Neutrophil (primary cell): ENCODE measurements around the gene MYLK4.

Experiments
- H3K27ac ChIP-seq: fragments of 200-600 bp; sonication (generic); 2 replicates; pipeline ENCODE4 v1.5.1; 2016; ENCODE audit warnings: mild to moderate bottlenecking, moderate library complexity
- H3K27me3 ChIP-seq: fragments of 200-600 bp; sonication (generic); 2 replicates; pipeline ENCODE4 v1.6.0; 2016; ENCODE audit warnings: mild to moderate bottlenecking
- H3K36me3 ChIP-seq: fragments of 200-600 bp; sonication (generic); 2 replicates; pipeline ENCODE4 v1.5.1; 2017
- H3K4me1 ChIP-seq, 2 experiments: fragments of 200-600 bp in 1 of 2; sonication (generic) in 1 of 2; 1 replicate in 1 of 2; 2 replicates in 1 of 2; pipeline versions ENCODE4 v1.5.1 to v1.6.1; 2013 to 2016; ENCODE audit warnings: low read depth in 1 of 2, low read length in 1 of 2, mild to moderate bottlenecking in 1 of 2, moderate library complexity in 1 of 2; ENCODE audit not compliant: control insufficient read depth in 1 of 2, insufficient read depth in 1 of 2
- H3K4me3 ChIP-seq, 2 experiments: fragments of 200-600 bp in 1 of 2; sonication (generic) in 1 of 2; 1 replicate in 1 of 2; 2 replicates in 1 of 2; pipeline ENCODE4 v1.5.1; 2013 to 2016; ENCODE audit warnings: low read depth in 1 of 2, low read length in 1 of 2, mild to moderate bottlenecking in 1 of 2, moderate library complexity in 1 of 2
- H3K9me3 ChIP-seq: fragments of 200-600 bp; sonication (generic); 2 replicates; pipeline ENCODE4 v1.5.1; 2016
- CTCF ChIP-seq: fragments of 200-600 bp; sonication (generic); IDR thresholded peaks from 2 replicates; pipeline ENCODE4 v1.5.1; 2016; ENCODE audit warnings: antibody characterized with exemption

The MYLK4 gene

GRCh38 chr6:2646346-2646745, 104.4 kb downstream of the MYLK4 start:
- no peak overlapping the region for H3K27ac ChIP-seq
- peaks cover 3% of the 10 kb centered on the region in 2 experiments for H3K4me1 ChIP-seq
- H3K9me3 ChIP-seq, result no peaks in the 10 kb centered on the region
- H3K36me3 ChIP-seq, result no peaks in the 10 kb centered on the region
- H3K4me3 ChIP-seq, result no peak overlapping the region
- no peak for TF ChIP-seq CTCF
- H3K27me3 ChIP-seq, result no peaks in the 10 kb centered on the region

- no peak for TF ChIP-seq CTCF
- no peaks in the 10 kb centered on the region for H3K4me1 ChIP-seq
- H3K36me3 ChIP-seq, result no peaks in the 10 kb centered on the region
- H3K4me3 ChIP-seq, result no peak overlapping the region
- no peak overlapping the region for H3K27ac ChIP-seq
- H3K27me3 ChIP-seq, result no peaks in the 10 kb centered on the region
- H3K9me3 ChIP-seq, result no peaks in the 10 kb centered on the region
These were observed 106.7 kb downstream of the MYLK4 start for GRCh38 chr6:2643935-2644539.

GRCh38 chr6:2643130-2643529, 107.6 kb downstream of the MYLK4 start:
- no peak for TF ChIP-seq CTCF
- H3K4me1 ChIP-seq, result no peaks in the 10 kb centered on the region
- H3K27ac ChIP-seq, result no peak overlapping the region
- H3K4me3 ChIP-seq, result no peak overlapping the region
- no peaks in the 10 kb centered on the region for H3K27me3 ChIP-seq
- no peaks in the 10 kb centered on the region for H3K9me3 ChIP-seq
- H3K36me3 ChIP-seq, result no peaks in the 10 kb centered on the region

GRCh38 chr6:2641044-2641725, 109.5 kb downstream of the MYLK4 start:
- Histone ChIP-seq H3K4me3 (no peak overlapping the region), H3K4me1 (no peaks in the 10 kb centered on the region), H3K27me3 (no peaks in the 10 kb centered on the region), H3K36me3 (no peaks in the 10 kb centered on the region), H3K27ac (no peak overlapping the region), H3K9me3 (no peaks in the 10 kb centered on the region)
- TF ChIP-seq CTCF, result no peak

- no peak for TF ChIP-seq CTCF
- H3K36me3 ChIP-seq, result no peaks in the 10 kb centered on the region
- H3K27me3 ChIP-seq, result no peaks in the 10 kb centered on the region
- no peaks in the 10 kb centered on the region for H3K9me3 ChIP-seq
- no peaks in the 10 kb centered on the region for H3K4me1 ChIP-seq
- H3K4me3 ChIP-seq, result no peak overlapping the region
- H3K27ac ChIP-seq, result no peak overlapping the region
These were observed 110.2 kb downstream of the MYLK4 start for GRCh38 chr6:2640551-2640950.
